GM18519 (cell line): ENCODE results near the gene NQO2.
"Not testable (repeated sequence)": the region's sequence is repeated elsewhere in the genome, so short reads cannot be mapped to it uniquely, and the experiment has no call there.

Experiments
- ATAC-seq: cut with Tn5 transposase; IDR thresholded peaks from one replicate; pipeline ENCODE4 v1.9.1; 2021; ENCODE audit warnings: mild to moderate bottlenecking, moderate library complexity; ENCODE audit not compliant: unreplicated experiment, low FRiP score

NQO2 gene

GRCh38 chr6:3011592-3011991, 11.9 kb downstream of the NQO2 start:
- no peak for ATAC-seq

DNA sequence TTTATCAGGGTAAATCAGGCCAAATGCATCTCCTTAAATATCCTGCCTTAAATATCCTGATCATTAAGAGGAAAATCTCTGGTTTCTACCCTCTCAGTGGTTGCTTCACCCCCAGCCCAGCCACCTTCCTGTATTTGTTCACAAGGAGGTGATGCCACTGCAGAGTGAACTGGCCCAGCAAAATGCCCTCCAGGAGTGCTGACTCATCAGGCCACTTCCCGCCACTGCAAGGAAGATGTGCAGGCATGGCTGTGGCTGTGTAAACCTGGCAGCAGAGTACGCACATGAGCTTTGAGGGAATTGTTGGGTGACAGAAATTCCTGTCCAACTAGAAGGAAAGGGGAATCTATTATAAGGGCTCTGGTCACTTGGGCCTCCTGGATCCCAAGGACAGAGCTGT, 13.8 kb downstream of the NQO2 start:
- ATAC-seq = no peak

- ATAC-seq = no peak
Observed at GRCh38 chr6:3013901-3014674, 14.4 kb downstream of the NQO2 start.

DNA sequence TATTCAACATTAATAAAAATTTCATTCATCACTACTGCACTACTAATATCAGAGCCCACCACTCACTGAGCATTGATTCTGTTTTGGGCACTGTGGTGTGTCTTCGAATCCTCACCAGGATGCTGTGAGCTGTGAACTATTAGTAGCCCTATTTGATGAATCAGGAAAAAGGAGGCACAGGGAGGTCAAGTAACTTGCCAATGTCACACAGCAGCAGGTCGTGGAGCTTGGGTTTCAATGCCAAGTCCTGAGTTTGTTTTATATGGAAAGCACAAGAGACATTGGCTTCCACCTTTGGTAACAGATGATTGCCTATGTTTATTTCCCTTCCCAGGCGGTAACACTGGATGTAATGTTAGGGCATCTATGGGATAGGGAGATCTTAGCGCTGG, 15.0 kb downstream of the NQO2 start:
- ATAC-seq = no peak

GRCh38 chr6:3015144-3015543, 15.4 kb downstream of the NQO2 start:
- ATAC-seq = no peak

DNA sequence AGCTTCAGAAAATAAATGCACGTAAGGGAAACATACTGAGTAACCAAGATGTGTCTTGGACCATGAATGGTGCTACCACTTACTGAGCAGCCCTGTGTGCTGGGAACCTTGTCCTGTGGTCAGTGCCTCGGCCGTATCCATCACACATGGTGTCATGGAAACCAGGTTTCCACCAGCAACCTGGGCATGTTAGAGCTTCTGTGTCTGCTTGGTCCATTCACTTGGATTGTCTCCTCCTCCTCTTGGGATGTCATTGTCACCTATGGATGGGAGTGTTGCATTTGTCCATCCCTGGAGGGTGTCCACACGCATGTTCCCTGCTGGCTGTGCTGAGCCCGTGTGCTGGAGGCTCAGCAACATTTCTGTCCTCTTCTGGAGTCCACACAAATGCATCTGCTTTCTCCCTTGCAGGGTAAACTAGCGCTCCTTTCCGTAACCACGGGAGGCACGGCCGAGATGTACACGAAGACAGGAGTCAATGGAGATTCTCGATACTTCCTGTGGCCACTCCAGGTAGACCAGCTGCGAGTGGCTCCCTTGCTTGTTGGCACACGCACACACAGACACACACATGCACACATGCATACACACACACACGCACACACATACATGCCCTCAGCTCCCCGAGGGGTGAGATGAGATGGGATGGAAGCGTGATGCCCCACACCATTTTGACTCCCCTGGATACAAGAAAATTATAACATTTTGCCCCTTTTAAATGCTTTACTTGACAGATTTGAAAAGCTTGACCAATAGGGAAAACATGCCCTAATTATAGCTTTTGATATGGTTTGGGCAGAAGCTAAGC, 17.0 kb downstream of the NQO2 start:
- ATAC-seq = no peak

DNA sequence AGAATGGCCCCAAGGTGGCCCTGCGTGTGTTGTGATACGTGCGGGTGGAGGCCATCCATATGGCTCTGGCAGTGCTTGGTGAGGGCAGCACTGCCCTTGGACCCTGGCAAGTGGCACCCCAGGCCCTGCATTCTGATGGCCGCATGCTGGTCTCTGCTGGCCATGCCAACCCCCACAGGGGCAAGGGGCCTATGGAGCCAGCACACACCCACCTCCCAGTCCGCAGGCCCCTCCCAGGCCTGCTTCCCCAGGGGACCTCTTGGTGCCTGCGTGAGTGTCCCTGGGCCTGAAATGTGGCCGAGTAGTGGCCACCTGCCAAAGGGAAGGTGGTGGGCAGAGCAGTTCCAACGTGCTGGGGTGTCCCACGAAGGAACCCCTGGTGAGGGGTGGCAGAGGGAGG, 17.6 kb downstream of the NQO2 start:
- ATAC-seq = no peak

DNA sequence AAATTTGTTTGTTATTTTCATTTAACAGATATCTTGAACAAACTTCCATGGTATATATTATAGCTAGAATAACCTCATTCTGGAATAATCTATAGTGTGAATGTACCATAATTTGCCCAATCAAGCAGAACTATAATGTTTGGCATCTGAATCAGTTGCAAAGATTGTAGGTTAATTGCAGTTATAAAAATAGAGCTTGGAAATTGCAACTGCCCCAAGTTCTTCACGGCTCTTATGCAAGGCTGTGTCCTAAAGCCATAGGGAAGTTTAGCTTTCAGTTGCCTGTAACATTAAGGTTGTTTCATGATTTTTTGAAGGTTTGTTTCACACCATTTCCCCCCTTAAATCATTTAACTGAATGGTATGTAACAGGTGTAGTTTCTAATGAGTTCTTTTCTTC, 19.4 kb downstream of the NQO2 start:
- no peak for ATAC-seq

DNA sequence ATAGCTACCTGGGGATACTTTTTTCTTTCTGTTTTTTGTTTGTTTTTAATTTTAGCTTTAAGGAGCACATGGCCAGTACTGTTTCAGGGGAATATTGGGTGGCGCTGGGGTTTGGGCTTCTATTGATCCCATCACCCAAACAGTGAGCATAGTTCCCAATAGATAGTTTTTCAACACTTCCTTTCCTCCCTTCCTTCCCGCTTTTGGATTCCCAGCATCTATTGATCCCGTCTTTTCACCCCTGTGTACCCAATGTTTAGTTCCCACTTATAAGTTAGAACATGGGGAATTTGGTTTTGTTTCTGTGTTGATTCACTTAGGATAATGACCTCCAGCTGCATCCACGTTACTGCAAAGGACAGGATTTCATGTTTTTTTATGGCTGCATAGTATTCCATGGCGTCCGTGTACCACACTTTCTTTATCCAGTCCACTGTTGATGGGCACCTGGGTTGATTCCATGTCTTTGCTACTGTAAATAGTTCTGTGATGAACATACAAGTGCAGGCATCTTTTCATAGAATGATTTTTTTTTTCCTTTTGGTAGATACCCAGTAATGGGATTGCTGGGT, 20.1 kb downstream of the NQO2 start:
- ATAC-seq = no peak

- not testable (repeated sequence) for ATAC-seq
Observed at GRCh38 chr6:3020976-3021598, 21.4 kb downstream of the NQO2 start.

DNA sequence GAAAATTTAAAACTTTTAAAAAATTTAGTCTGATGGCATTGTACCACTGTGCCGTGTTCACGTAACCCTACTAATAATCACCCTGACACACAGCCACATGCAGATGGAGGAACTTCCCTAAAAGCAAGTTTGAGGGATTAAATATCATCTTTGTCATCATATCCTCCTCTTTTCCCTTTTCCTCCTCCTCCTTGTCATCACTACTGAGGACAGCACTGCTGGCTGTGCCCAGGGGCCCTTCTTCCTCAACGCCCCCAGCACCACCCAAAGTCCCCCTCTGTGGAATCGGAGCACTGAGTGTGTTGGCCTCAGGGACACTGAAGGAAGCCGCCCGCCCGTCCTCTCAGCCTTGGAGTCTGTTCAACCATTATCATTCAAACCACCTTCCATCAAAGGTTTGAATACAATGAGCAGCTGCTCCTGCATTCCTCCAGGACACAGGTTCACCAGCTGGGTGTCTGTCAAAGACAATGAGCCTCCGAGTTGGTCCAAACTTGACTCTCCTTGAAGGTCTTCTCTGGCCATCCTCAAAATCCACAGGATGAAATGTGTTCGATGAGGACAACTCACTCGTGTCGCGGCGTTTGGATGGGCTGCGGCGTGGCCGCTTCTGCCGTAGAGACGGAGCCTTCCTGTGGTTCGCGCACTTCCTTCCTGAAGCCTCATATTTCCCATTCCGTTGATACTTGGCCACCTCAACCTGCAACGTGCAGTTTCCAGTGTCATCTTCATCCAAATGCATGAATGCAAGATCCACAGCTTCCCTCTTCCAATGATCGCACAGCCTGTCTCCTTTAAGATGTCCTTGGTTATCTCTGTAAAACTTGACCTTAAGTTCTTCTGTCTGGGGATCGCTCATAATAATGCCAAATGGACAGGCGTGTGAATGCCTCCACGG, 23.3 kb downstream of the NQO2 start:
- no peak for ATAC-seq

DNA sequence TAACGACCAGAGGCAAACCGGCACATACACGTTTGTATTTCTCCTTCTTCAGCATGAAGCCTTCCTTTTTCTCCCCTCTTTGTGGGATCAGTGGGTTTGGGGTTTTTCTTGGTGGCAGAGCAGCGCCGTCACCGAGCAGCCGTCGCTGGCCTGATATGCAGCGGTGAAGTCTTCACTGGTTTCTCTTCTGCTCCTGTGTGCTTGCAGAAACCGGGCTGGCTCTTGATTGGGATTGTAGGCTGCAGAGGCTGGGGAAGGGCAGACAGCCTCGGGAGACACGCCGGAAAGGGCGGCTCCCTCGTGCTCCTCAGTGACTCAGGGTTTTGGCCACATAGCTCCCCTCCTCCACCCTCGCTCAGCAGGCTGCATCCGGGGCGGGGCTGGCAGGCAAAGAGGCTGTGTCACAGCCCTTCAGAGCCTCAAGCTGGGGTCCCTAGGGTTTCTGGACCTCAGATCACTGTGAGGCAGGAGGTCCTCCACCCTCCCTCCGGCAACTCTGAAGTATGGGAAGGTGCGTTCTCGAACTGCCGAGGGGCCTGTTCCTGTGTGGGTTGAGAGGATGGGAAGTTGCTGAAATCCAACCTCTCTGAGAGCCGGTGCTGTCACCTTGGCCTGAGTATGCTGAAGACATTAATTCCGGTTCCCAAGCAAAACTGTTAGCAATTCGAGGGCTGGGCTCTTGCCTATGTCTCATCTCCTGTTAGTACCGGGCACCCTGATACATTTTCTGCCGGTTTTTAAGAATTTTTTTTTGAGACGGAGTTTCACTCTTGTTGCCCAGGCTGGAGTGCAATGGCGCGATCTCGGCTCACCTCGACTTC, 24.2 kb downstream of the NQO2 start:
- no peak for ATAC-seq

- peak; percentile 37 for ATAC-seq
Observed at GRCh38 chr6:3026791-3027626, 27.3 kb downstream of the NQO2 start.

GRCh38 chr6:3028156-3028555, 28.5 kb downstream of the NQO2 start:
- ATAC-seq = not testable (repeated sequence)

DNA sequence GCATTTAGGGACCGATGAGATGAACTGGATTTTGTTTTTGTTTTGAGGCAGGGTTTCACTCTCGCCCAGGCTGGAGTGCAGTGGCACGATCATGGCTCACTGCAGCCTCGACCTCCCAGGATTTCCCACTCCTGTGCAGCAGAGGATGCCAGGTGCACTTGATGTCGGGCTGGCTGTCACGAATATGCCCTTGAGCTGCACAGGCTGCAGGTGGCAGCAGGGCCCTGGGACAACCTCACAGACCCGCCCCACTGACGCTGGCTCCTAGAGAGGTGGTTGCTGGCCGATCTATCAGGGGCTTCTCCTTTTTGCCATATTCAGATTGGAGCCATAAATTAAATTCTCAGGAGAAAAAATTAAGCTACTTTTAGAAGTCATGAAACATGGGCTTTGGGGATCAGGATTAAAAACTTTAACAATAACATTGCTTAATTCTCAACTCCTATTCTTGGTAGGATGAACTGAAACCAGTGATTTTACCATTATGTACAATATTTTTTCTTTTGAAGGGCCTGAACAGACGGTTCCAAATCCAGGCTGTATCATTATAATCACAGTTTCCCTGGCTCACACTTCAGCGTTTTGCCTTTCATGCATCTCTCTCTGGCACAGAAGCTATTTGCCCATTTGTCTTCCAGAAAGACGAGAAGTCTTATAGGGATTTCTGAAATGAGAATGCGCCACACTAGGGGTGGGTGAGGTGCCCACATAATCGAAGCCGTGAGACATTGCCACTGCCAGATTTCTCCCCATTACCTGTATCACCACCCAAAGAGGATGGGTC, 32.4 kb downstream of the NQO2 start:
- no peak for ATAC-seq

DNA sequence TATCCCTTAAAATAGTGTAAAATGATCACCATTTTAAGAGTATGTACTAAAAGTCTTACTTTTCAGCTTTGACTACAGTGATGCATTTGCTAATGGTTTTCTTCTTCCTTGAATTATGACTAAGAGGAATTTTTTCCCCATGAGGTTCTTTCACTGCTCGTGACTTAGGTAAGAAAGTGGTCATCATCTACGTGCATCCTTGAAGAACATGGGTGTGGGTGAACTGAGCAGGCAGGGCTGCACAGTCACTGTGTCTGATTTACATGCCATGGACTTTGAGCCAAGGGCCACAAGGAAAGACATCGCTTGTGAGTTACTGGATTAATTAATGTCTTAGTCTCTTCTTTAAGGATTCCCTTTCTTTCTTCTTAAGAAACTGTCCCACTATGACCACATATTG, 33.3 kb downstream of the NQO2 start:
- no peak for ATAC-seq

GRCh38 chr6:3033652-3034051, 34.0 kb downstream of the NQO2 start:
- no peak for ATAC-seq

DNA sequence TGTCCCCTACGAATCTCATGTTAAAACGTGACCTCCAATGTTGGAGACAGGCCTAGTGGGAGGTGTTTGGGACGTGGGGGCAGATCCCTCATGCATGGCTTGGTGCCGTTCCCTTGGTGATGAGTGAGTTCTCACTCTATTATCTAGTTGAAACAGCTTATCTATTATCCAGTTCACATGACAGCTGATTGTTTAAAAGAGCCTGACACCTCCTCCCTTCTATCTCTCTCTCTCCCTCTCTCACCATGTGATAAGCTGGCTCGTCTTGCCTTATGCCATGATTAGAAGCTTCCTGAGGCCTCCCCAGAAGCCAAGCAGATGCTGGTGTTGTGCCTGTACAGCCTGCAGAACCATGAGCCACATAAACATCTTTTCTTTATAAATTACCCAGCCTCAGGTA, 35.7 kb downstream of the NQO2 start:
- no peak for ATAC-seq
